Pons (tissue), 1 donor: ENCODE measurements around the gene TNPO2.

Experiments used
- DNase-seq: peaks from one replicate; pipeline ENCODE4 v3.0.0-alpha.2; 2016; ENCODE audit warnings: low spot score

TNPO2 gene

DNA sequence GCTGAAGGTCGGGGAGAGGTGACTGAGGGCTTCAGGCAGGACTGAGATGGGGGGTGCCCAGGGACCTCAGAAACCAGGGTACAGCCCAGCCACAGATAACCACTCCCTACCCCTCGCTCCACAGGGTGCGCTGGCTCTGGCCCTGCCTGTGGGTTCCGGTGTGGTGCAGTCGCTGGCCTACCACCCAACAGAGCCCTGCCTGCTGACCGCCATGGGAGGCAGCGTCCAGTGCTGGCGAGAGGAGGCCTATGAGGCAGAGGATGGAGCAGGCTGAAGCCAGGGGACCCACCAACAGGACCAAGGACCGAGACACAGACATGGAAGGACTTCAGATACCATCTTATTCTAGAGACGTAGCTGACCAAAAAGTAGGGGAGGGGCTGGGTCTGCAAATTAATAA is 48.3 kb downstream of the TNPO2 start:
- DNase-seq: no peak

DNA sequence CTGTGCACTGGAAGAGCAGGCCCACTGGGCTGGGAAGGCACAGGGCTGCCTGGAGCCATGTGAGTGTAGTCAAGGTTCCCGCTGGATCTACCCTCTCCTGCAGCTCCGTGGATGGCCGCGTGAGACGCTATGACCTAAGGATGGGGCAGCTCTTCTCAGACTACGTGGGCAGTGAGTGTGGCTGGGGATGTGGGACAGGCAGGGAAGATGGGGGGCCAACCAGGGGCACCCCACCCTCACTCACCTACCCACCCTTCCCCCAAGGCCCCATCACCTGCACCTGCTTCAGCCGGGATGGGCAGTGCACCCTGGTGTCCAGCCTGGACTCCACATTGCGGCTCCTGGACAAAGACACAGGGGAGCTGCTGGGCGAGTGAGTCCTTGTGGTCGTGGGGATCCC is 51.0 kb downstream of the TNPO2 start:
- no peak for DNase-seq

DNA sequence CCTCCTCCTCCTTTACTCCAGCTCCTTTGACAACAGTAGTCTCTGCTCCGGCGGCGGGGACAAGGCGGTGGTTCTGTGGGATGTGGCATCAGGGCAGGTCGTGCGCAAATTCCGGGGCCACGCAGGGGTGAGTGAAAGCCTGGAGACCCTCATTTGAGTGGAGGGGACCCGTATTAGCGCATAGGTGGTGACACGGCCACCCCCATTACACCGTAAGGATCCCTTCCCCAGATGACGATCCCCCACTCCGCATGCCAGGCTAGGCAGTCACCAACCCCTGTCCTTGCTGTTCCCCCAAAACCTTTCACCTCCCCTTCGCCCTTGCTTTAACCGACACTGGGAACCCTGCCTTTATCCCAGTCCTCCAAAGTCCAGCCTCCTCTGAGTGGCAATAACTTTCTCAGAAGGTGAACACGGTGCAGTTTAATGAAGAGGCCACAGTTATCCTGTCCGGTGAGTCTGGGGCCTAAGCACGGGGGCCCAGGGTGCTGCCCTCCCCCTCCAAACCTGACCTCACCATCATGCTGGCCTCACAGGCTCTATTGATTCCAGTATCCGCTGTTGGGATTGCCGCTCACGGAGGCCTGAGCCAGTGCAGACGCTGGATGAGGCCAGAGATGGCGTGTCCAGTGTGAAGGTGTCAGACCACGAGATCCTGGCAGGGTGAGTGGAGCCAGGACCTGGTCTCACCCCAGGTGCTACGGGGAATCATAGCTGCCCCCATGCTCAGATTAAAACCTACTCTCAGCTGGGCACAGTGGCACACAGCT is 53.4 kb downstream of the TNPO2 start:
- DNase-seq: no peak

DNA sequence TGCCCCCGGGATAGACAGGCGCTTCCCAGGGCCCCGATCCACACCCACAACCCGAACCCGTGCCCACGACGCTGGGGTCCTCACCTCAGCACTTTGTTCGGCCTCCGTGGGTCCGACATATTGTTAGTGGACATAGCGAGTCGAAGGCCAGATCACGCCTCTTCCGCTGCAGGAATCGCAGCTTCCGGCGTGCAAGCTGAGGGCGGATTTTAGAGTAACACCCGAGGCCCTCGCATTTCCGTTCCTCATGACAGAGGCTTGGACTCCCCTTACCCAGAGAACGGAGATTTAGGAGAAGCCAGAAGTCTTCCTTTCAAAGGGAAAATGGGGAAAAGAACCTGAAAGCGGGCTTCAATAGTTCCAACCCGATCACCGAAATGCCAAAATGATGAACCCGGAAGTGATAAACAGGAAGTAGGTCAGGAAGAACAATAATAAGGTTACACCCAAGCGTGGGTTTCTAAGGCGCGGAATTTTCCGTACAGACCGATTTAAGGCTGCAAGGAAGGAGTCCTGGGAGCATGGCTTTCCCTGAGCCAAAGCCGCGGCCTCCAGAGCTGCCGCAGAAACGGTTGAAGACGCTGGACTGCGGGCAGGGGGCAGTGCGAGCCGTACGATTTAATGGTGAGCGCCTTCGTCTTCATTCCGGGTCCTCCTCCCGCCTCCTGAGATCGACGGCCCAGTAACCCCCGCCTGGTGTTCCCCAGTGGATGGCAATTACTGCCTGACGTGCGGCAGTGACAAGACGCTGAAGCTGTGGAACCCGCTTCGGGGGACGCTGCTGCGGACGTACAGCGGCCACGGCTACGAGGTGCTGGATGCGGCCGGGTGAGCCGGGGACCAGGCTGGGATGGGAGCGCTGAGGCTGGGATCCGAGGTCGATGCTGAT is 54.2 kb downstream of the TNPO2 start:
- DNase-seq: peak; percentile 91

DNA sequence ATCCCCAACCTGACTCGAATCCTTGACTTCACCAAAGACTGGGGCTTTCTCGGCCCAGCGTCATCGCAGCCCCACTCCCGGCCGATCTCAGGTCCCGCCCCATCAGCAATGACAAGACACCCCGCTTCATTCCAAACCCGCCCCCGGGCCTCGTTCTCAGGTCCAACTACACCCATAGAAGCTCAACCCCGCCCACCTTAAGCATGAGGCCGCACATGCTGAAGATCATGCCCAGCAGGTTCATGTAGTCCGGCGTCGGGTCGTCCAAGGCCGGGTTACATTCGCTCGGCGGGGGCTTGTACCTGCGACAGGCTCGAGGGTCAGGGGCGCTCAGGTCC is 54.8 kb downstream of the TNPO2 start:
- peak; percentile 36 for DNase-seq

DNA sequence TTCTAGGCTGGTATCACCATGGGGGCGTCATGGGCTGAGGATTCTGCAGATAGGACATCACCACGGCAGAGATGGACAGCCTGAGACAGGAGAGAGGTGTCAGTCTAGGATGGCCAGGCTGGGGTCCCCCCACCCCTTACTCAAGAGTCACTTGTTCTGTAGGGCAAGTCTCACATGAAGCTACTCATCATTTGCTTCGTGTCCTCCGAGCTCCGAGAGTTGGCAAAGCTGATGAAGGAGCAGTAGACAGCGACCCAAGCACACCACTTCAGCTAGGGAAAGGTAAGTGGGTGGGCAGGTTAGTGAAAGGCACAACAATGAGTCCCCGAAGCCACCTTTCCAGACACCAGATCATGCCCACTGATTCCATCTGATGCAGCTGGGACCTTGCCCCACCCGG is 55.4 kb downstream of the TNPO2 start:
- DNase-seq: no peak

DNA sequence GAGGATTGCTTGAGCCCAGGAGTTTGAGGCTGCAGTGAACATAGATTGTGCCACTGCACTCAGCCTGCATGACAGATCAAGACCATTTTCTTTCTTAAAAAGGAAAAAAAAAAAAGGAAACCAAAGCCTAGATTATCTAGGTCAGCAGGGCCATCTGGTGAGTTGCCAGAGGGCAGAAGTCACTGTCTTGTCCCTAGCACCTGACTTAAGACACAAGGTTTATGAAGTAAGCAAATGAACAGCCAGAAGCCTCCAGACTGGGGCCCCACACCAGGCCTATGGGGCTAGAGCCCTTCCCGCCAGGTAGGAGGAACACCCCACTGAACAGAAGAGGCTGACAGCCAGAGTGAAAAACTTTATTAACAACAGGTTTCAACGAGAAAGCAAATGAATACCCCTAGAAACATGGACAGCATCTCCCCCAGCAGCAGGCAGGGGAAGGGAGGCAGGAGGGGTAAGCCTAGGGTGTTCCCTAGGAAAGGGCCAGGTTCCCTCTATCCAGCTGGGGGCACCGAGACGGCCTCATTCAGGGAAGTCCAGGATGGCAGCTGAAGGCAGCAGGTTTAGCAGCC is 55.9 kb downstream of the TNPO2 start:
- no peak for DNase-seq

DNA sequence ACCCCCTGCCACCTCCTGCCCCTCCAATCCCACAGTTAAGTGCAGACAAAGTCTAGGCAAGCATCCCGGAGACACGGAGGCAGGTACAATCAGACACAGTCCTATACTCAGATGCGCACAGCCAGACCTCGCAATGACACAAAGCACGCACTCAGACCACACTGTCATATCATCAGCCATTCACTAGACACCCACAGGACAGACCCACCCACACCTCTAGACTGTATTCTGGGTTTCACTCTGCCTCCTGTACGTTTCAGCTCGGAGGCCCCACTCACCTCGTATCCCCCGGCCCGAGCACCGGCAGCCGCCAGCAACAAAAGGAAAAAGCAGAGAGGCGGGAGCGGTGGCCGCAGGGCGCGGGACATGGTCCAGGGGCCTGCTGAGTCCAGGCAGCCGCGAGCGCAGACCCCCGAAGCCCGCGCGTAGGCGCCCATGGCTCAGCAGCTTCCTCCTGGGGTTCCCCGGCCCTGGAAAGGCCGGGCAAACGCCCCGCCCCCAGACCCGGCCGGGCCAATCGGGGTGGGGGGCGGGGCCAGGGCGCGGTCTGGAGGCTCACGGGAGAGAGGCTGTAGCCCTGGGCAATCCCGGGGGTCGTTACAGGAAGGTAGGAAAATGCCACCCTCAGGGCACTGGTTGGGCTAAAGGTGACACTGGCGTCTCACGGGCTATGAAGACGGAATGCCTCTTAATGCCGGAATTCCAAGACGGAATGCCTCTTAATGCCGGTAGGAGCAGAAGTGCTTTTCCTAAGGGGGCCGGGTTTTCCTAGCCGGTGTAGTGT is 57.3 kb downstream of the TNPO2 start, which contains the start of the genes MAN2B1 and WDR83:
TSS of gene MAN2B1 (minus strand) at position 478 of the 784 bp plus-strand sequence. CDS start at position 437, 41 bp downstream.
TSS of gene WDR83 (plus strand) at position 543 of the 784 bp plus-strand sequence. CDS start 2,984 bp downstream, outside the sequence.
- peak; percentile 73 for DNase-seq

DNA sequence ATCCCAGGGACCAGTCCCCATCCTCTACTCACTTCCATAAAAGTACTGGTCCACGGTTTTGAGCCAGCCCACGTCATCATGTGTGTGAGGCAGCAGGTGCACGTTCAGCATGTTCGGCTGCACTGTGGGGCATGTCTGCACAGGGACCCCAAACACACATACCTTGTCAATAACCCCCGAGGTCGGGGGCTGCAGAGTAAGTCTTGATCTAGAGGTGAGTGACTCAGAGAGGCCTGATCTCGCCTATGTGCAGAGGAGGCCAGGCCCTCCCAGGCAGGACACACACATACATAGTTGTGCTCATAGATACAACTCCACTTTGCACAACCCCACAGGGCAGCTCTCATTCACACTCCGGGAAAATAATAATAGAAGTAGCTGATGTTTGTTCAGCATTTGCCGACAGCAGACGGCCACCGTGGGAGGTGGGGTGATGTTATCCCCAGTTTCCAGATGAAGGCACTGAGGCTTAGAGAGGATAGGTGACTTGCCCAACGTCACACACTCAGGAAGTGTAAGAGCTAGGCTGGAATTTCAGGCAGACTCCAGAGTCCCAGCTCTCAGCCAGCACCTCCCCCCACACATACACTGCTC is 58.0 kb downstream of the TNPO2 start:
- no peak for DNase-seq

DNA sequence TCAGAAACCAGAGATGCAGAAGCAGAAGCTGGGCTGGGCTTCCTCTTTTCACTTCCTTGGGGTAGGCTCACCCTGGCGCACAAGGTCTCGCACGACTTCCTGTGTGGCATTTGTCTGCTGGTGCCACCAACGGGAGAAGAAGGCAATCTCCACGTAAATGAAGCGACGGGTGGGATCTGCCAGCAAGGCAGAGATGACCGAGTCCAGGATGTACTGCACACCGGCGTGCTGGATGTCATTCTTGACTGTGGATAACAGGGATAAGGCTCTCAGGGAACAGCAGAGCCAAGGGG is 58.5 kb downstream of the TNPO2 start:
- DNase-seq: peak; percentile 68

DNA sequence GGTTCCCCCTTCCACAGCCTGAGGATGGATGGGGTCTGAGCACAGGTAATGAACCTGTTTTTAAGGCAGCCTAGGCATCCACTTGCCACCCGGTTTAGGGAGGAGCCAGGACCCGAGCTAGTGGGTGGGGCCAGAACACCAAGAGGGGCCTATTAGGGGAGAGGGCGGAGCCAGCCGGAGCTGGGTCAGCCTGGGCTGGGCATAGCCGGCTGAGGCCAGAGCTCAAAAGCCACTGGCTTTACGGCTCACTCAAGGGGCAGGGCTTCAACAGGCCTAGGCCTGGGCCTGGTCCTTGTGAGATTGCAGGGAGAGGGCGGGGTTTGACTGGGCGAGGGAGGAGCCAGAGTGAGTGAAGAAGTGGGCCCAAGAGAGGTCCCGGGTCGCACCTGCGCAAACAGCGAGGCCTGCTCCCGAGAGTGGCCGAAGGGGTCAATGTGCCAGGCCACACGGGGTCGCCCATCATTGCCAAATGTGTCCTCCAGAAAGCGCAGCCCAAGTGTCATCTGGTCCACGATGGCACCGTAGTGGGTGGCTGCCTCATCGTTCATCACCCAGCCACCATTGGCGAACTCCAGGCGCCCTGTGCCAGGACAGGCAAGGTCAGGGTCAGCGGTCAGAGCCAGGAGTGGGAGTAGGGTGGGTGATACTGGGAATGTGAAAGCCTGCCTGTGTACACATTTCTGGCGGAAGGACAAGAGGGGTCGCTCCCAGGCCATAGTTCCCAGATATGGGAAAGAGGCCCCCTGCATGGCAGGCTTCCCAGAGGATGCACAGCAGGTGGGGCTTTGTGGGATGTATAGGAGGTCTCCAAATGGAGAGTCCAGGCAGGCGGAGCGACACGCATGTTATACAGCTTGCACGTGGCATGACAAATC is 59.1 kb downstream of the TNPO2 start:
- no peak for DNase-seq

DNA sequence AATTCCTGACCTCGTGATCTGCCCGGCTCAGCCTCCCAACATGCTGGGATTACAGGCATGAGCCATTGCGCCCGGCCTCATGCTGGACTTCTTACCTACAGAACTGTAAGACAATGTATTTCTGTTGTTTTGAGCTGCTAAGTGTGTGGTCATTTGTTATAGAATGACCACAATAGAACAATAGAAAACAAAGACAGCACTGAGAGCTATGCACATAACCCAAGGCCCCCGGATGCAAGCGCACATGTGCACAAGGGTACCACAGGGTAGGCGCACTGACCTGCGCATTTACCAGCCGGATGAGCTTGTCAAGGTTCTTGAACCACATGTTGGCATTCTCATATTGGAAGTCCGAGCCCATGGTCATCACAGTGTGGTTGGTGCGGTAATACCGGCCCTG is 62.8 kb downstream of the TNPO2 start:
- peak; percentile 79 for DNase-seq

DNA sequence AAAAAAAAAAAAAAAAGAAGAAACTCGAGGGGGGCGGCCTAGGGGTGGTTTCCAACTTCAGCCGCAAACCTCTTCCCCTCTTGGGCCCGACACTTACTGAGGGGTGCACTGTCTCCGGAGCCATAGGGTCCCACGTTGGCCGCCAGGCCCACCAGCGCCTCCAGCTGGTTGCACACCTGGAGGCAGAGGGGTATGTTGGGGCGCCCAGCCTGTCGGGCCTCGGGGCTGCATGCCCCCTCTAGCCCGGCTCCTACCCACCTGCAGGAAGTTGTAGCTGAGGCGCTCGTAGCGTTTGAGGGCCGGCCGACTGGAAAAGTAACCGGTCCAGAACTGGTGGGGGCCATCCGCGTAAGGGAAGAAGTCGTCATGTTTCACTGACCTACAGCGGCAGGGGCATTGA is 65.8 kb downstream of the TNPO2 start:
- no peak for DNase-seq

DNA sequence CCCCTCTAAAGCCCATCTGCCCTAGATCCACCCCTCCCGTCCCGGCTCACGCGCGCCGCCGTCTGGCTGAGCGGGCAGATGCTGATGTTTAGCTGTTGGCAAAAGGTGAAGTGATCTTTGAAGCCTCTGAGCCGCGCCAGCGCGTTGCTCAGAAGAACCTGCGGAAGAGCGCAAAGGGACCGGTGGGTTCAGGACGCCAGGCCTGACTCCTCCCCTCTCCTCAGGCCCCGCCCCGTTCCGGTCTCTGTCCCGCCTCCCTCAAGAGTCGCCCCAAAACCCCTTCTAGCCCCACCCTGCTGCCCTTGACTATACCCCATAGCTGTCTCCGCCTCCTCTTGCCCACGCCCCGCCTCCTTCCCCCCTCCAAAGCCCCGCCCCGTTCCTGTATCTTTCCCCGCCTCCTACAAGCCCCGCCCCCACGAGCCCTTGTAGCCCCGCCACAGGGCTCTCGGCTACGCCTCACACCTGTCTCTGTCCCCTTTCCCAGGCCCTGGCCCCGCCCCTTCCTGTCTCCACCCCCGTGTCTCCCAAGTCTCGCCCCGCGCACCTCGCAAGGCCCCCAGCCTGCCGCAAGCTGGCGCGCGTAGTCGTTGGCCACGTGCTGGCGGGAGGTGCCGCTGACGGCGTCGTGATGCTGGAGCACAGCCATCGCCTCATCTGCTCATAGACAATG is 66.7 kb downstream of the TNPO2 start:
- DNase-seq: no peak

DNA sequence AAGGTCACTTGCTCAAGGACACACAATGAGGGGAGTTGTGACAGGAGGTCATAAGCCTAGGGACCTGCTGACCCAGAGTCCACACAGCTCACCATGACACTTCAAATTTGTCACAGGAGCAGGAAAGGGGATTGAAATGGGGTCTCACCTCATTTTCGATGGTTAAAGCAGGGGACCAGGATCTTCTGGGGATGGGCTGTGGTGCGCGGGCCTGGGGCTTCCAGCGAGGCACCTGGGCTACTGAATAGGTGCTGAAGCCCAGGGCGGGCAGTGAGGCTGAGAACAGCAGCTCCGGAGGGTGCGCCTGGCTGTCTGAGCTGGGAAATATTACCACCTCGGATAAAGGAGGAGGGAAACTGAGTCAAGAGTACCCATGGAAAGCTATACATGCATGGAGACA is 68.2 kb downstream of the TNPO2 start:
- DNase-seq: no peak

DNA sequence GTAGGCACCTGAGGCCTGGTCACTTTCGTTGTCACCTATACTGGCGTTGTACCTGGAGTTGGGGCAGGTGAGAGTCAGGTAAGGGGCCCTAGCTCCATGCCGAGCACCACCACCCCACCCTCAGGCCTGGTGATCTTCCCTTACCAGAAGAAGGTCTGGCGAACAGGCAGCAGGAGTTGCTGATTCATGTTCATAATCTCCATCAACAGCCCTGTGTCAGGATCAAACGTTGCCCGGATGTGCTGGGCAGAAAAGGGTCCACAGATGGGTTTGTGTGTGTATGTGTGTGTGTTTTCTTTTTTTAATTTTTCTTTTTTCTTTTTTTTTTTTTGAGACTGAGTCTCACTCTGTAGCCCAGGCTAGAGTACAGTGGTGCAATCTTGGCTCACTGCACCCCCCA is 71.5 kb downstream of the TNPO2 start:
- DNase-seq: no peak

DNA sequence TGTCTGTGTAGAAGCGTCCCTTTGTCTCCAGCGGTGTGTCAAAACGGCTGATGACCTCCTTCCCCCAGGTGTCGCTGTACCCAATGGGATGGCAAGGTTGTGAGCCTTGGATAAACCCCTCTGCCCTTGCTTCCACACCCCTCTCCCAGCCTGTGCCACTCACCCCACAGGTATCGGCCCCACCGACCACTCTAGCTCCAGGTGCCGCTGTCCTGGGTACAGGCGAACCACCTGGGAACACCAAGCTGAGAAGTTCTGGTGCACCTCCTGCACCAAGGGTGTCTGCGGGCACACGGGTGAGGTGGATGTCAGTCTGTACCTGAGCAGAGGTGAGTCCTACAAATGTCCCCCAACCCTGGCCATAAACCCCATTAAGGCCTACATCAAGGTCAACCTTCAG is 73.8 kb downstream of the TNPO2 start:
- no peak for DNase-seq
